Measurements from ENCODE around the gene SLF2. TPM values are rescaled to one million over a fixed set of nuclear protein-coding genes. Genes with fewer than 3 reads are reported as not detected.

The SLF2 gene
- total RNA-seq, 2 donors from 2014 or later, result 31.5 to 38.9 TPM

GRCh38 chr10:100960251-100960650 is 47.5 kb downstream of the SLF2 start:
- no peak overlapping the region for H3K27ac Mint-ChIP-seq
- no peaks in the 10 kb centered on the region for H3K4me1 Mint-ChIP-seq
- TF ChIP-seq, protein P1, sequence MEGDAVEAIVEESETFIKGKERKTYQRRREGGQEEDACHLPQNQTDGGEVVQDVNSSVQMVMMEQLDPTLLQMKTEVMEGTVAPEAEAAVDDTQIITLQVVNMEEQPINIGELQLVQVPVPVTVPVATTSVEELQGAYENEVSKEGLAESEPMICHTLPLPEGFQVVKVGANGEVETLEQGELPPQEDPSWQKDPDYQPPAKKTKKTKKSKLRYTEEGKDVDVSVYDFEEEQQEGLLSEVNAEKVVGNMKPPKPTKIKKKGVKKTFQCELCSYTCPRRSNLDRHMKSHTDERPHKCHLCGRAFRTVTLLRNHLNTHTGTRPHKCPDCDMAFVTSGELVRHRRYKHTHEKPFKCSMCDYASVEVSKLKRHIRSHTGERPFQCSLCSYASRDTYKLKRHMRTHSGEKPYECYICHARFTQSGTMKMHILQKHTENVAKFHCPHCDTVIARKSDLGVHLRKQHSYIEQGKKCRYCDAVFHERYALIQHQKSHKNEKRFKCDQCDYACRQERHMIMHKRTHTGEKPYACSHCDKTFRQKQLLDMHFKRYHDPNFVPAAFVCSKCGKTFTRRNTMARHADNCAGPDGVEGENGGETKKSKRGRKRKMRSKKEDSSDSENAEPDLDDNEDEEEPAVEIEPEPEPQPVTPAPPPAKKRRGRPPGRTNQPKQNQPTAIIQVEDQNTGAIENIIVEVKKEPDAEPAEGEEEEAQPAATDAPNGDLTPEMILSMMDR (conservative IDR thresholded peaks at IDR 0.05), result no peak
- H3K36me3 Mint-ChIP-seq (ENCODE audit: low read depth), result peaks cover 48% of the 10 kb centered on the region
- H3K4me3 Mint-ChIP-seq, result no peak overlapping the region
- H3K9me3 Mint-ChIP-seq, result no peaks in the 10 kb centered on the region
- Histone ChIP-seq H3K27me3 (ENCODE audit: control insufficient read depth, insufficient read depth, low read length, poor library complexity, severe bottlenecking) (no peaks in the 10 kb centered on the region), H3K9ac (ENCODE audit: extremely low read depth, low read length, poor library complexity, severe bottlenecking) (no peak overlapping the region), H3K27ac (ENCODE audit: low read depth, low read length) (no peak overlapping the region), H3K36me3 (ENCODE audit: control insufficient read depth, insufficient read depth, low read length) (peaks cover 77% of the 10 kb centered on the region), H3K4me1 (ENCODE audit: control insufficient read depth, insufficient read depth, low read length) (no peaks in the 10 kb centered on the region), H3K4me3 (ENCODE audit: low read length) (no peak overlapping the region), H3K9me3 (ENCODE audit: control insufficient read depth, low read length) (no peaks in the 10 kb centered on the region)
- no peaks in the 10 kb centered on the region for H3K27me3 Mint-ChIP-seq (ENCODE audit: insufficient read depth)
- DNase-seq, result no peak

DNA sequence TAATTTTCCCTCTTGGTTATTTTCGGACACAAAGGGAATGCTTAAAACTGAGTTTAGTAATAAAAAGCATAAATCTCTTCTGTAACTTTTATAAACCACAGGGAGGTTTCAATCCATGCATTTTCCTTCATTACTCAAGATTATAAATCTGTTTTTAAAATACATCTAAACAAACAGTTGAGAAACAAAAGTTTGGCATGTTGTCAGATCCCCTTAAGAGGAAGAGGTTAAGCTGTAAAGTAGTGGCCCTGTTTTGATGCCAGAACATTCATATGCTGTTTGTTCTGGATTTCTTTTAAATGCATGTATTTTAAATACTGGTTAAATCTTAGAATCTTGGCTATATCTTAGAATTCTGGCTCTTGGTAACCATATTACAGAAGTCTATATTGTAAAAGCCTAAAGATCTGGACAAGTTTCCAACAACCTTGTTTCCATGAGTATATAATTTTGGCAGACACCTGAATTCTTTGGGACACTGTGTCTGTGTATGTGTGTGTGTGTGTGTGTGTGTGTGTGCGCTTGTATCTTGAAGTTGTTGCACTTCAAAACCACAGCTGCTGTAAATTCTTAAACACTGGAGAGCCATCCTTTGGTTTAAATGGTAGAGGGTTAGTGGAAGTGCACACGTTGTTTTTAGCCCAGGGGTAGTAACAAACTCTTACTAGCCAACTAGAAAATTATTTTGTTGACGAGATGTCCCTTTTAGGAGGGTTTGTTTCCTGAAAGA is 49.8 kb downstream of the SLF2 start:
- 96 to 100% methylated on average over 1 to 4 of the region's 4 CpGs for WGBS, 2 experiments (ENCODE audit: insufficient coverage in 1 of 2, insufficient read length in 1 of 2)
- Mint-ChIP-seq H3K36me3 (ENCODE audit: low read depth) (peaks cover 34% of the 10 kb centered on the region), H3K9me3 (no peaks in the 10 kb centered on the region), H3K27me3 (ENCODE audit: insufficient read depth) (no peaks in the 10 kb centered on the region), H3K4me1 (peaks cover 2% of the 10 kb centered on the region), H3K4me3 (no peak overlapping the region), H3K27ac (no peak overlapping the region)
- no peaks in the 10 kb centered on the region for H3K9me3 ChIP-seq (ENCODE audit: control insufficient read depth, low read length)
- no peak for DNase-seq
- peaks cover 76% of the 10 kb centered on the region for H3K36me3 ChIP-seq (ENCODE audit: control insufficient read depth, insufficient read depth, low read length)
- H3K27ac ChIP-seq (ENCODE audit: low read depth, low read length), result no peak overlapping the region
- H3K4me3 ChIP-seq (ENCODE audit: low read length), result no peak overlapping the region
- H3K27me3 ChIP-seq (ENCODE audit: control insufficient read depth, insufficient read depth, low read length, poor library complexity, severe bottlenecking), result no peaks in the 10 kb centered on the region
- H3K9ac ChIP-seq (ENCODE audit: extremely low read depth, low read length, poor library complexity, severe bottlenecking), result no peak overlapping the region
- TF ChIP-seq, protein P1 (conservative IDR thresholded peaks at IDR 0.05), result no peak
- peaks cover 2% of the 10 kb centered on the region for H3K4me1 ChIP-seq (ENCODE audit: control insufficient read depth, insufficient read depth, low read length)

DNA sequence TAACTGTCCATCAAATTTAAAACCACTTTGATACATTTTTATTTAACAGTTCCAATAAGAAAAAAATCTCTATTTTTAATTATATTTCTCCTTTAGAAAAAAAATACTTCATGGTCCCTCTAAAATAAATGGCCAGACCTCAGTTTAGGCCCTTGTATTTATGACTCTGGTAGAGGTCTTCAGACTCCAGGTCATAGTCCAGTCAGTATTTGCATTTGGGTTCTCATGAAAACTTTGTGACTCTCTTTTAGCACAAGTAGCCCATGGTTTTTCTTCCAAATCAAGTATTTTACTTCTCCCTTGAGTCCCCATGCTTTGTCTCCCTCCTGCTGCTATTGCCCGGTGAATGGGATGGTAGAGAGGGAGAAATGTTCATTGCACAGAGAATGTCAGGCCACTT is 51.1 kb downstream of the SLF2 start:
- Histone ChIP-seq H3K36me3 (ENCODE audit: control insufficient read depth, insufficient read depth, low read length) (peaks cover 67% of the 10 kb centered on the region), H3K9ac (ENCODE audit: extremely low read depth, low read length, poor library complexity, severe bottlenecking) (no peak overlapping the region), H3K4me3 (ENCODE audit: low read length) (no peak overlapping the region), H3K4me1 (ENCODE audit: control insufficient read depth, insufficient read depth, low read length) (peaks cover 2% of the 10 kb centered on the region), H3K27me3 (ENCODE audit: control insufficient read depth, insufficient read depth, low read length, poor library complexity, severe bottlenecking) (no peaks in the 10 kb centered on the region), H3K27ac (ENCODE audit: low read depth, low read length) (no peak overlapping the region), H3K9me3 (ENCODE audit: control insufficient read depth, low read length) (no peaks in the 10 kb centered on the region)
- DNase-seq, result no peak
- Mint-ChIP-seq H3K27me3 (ENCODE audit: insufficient read depth) (no peaks in the 10 kb centered on the region), H3K4me1 (peaks cover 7% of the 10 kb centered on the region), H3K36me3 (ENCODE audit: low read depth) (peaks cover 31% of the 10 kb centered on the region), H3K9me3 (no peaks in the 10 kb centered on the region), H3K4me3 (no peak overlapping the region), H3K27ac (no peak overlapping the region)
- WGBS, 2 experiments (ENCODE audit: insufficient coverage in 1 of 2, insufficient read length in 1 of 2), result 92 to 100% methylated on average over 1 of the region's 1 CpG
- TF ChIP-seq, protein P1 (conservative IDR thresholded peaks at IDR 0.05), result no peak
